Fibroblast of villous mesenchyme (primary cell): ENCODE measurements around the gene GLP1R. TPM values are rescaled to one million over a fixed set of nuclear protein-coding genes. Genes with fewer than 3 reads are reported as not detected.

Experiments used
- DNase-seq: peaks from one replicate; pipeline ENCODE4 v3.0.0-alpha.2; 2010; ENCODE audit warnings: low read depth
- H3K4me3 ChIP-seq: 2 replicates; pipeline ENCODE4 v1.5.1; 2011; ENCODE audit warnings: low read depth, mild to moderate bottlenecking, low read length
- total RNA-seq: library from RNA; depleted of rRNA; stranded (reverse); fragments of >200 nt; gene quantifications from 2 replicates; pipeline ENCODE4 v1.2.3, GENCODE V29; 2012
- TF ChIP-seq, protein P1 (sequence below): IDR thresholded peaks from 2 replicates; pipeline ENCODE4 v1.5.1; 2012; ENCODE audit warnings: low read depth, mild to moderate bottlenecking, low read length; ENCODE audit not compliant: insufficient read depth

The GLP1R gene
- total RNA-seq, 1 donor, result not detected

DNA sequence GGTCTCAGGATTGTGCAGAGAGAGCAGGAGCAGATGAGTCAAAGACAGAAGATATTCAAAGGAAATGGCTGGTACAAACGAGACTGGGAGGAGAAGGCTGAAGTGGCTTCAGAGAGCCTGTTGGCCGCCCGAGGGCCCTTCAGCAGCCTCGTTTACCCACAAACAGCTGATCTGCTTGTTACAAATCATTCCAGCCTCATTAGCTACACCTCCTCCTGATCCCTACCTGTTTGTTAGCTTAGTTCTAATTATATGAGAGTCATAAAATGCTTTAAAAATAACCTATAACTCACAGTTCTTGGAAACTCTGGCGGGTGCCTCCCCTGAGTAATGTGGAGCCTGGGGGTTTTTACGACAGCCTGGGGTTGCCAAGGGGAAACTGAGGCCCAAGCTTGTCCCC is 12.6 kb downstream of the GLP1R start:
- TF ChIP-seq, protein P1, sequence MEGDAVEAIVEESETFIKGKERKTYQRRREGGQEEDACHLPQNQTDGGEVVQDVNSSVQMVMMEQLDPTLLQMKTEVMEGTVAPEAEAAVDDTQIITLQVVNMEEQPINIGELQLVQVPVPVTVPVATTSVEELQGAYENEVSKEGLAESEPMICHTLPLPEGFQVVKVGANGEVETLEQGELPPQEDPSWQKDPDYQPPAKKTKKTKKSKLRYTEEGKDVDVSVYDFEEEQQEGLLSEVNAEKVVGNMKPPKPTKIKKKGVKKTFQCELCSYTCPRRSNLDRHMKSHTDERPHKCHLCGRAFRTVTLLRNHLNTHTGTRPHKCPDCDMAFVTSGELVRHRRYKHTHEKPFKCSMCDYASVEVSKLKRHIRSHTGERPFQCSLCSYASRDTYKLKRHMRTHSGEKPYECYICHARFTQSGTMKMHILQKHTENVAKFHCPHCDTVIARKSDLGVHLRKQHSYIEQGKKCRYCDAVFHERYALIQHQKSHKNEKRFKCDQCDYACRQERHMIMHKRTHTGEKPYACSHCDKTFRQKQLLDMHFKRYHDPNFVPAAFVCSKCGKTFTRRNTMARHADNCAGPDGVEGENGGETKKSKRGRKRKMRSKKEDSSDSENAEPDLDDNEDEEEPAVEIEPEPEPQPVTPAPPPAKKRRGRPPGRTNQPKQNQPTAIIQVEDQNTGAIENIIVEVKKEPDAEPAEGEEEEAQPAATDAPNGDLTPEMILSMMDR, result no peak
- no peak for DNase-seq
- H3K4me3 ChIP-seq, result no peak overlapping the region

DNA sequence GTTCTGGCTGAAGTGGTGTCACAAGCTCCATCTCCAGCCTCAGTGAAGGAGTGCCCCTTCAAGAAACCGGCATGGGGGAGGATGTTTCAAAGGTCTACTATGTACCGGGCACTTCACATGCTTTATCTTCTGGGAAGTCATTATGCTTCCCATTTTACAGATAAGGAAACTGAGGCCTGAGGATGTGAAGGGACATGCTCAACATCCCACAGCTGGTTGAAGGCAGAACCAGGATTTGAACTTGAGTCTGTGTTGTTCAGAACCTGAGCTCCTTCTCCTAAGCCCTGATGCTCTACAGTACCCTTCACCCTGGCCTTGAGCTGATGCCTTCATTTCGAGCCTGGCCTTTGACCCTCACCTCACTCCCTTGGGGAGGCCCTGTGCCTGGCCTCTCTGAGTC is 13.0 kb downstream of the GLP1R start:
- no peak for DNase-seq
- TF ChIP-seq, protein P1, result no peak
- no peak overlapping the region for H3K4me3 ChIP-seq

DNA sequence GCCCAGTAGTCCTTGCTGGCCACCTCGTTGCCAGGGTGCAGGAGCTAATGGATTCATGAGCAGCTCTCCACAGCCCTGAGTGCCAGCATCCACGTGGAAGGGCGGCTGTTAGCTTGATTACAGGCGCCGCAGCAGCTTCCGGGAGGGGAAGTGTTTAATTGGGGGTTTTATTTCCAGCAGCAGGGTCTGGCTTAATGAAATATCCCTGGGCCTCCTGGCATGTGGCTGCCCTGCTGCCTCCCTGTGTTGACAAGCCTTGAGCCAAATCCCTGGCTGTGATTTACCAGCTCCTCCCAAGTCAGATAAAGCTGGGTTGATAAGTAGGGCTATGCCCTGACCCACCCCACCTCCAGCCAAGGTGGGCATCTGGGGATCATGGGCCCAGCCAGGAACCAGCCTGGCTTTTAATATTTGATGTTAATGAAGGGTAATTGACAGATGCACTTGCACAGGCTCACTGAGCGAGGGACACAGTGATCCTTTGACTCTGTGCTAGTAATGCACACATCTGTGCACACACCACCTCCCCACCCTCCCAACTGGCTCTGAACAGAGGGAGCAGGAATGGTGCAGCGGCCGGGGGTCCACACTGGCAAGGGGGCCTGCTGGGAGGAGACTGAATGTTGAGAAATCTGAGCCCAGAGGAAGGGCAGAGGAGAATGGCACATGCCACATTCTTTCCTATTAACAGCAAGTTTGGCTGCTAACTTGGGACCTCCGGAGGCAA is 13.6 kb downstream of the GLP1R start:
- TF ChIP-seq, protein P1, result no peak
- no peak for DNase-seq
- H3K4me3 ChIP-seq, result no peak overlapping the region

DNA sequence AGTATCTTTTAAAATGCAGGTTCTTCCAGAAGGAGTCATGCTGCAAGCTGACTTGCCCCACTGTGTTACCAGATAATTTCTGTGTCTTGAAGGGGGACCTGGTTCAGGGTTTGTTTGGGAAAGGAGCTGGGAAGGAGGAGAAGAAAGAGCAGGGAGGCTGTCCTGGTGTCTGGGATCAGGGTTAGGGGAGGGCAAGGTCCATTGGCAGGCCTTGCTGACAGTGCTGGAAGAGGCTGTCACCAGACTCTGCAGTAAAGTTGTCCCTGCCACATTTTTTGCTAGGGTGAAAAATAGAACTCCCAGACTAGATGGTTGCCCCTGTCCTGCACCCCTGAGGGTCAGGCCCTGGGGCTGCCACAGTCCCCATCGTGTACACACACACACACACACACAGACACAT is 14.9 kb downstream of the GLP1R start:
- no peak for DNase-seq
- no peak overlapping the region for H3K4me3 ChIP-seq
- TF ChIP-seq, protein P1, result no peak

DNA sequence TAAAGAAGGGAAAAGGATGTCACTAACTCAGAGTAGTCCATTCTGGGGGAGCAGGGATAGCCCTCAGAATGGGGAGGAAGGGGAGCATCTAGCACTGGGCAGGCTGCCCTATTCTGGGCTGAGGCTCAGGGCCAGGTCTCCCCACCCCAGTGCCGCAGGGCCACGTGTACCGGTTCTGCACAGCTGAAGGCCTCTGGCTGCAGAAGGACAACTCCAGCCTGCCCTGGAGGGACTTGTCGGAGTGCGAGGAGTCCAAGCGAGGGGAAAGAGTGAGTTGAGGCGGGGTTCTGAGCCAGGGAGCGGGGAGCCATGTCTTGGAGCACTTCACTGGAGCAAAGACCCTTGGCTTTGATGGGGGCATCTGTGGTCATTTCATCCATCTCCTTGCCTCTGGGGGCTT is 17.0 kb downstream of the GLP1R start:
- DNase-seq, result no peak
- H3K4me3 ChIP-seq, result no peak overlapping the region
- TF ChIP-seq, protein P1, result no peak

DNA sequence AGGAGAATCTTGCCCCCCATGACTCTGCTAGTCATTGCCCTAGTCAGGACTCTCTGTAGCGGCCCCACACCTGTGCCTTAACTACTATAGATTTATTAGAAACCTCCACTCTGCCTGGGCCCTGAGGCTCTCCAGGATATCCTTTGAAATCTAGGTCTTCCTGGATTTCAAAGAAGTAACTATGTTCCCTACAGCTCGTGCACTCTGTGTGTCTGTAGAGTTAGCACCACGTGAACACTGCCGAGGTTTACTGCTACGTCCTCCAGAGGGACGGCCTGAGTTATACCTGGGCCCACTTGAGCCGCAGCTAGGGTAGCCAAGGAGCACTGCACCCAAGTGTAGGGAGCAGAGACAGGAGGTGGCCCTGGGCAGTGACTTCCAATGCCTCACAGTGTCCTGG is 19.8 kb downstream of the GLP1R start:
- DNase-seq, result no peak
- no peak overlapping the region for H3K4me3 ChIP-seq
- TF ChIP-seq, protein P1, result no peak

DNA sequence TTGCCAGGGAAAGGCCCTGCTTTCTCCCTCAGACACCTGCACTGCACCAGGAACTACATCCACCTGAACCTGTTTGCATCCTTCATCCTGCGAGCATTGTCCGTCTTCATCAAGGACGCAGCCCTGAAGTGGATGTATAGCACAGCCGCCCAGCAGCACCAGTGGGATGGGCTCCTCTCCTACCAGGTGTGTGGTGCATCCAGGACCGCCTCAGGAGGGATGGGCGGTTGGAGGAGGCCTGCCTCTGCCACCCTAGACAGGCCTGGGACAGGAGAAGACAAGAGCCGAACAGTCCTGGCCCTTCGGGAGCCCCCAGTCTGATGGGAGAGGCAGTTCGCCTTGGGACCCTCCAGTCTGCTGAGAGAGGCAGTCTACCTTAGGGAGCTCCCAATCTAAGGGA is 24.2 kb downstream of the GLP1R start:
- no peak overlapping the region for H3K4me3 ChIP-seq
- no peak for DNase-seq
- TF ChIP-seq, protein P1, result no peak
